ENCODE results near the gene PRSS48. TPM values are rescaled to one million over a fixed set of nuclear protein-coding genes. Genes with fewer than 3 reads are reported as not detected.

PRSS48 gene
- total and polyA plus RNA-seq, 2 of the 4 experiments (the other 2 are of a cell fraction): not detected

DNA sequence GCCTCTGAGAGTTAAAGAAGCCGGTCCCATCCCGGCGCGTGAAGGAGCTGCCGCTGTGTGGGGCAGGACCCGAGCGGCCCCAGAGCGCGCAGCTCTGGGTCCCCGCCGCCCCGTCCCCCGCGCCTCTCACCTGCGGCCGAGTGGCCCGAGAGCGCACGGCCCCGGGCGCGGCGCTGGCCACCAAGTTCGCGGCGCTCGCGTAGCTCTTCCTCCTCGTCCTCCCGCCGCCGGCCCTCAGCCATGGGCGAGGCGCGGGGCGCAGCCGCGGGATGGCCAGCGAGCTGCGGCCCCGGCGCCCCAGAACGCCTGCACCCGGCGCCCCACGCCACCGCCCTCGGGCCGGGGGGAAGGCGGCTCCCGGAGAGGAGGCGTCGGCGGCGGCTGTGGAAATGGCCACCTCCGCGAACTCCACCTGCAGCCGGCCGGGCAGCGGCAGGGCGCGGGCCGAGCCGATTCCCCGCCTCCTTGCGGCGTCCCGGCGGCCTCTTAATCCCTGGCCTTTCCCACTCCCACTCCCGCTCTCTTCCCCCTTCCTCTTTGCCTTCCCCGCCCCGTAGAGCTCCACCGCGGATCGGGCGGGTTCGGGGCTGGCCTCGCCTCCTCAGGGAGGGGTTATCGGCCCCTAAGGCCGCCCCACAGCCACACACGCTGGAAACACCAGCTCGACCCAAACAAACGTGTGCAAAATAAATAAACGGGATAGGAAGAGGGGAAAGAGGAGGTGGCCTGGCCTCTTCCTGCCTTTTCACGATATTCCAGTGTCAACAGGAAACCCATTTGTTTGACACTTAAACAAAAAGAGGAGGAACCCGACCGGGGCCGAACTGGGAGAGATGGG lies 48.4 kb downstream of the PRSS48 start, which contains the start of gene SH3D19:
TSS of gene SH3D19 (minus strand) at position 495 of the 838 bp plus-strand sequence. CDS start at position 242, 253 bp downstream.
- no peak within 1 kb of the TSS for H3K56ac ChIP-seq (ENCODE audit: extremely low read depth, insufficient read depth, low read length)
- POLR2A ChIA-PET (ENCODE audit: unreplicated experiment): no interaction called here
- no peak within 1 kb of the TSS for H4K91ac ChIP-seq (ENCODE audit: insufficient read depth, low read depth, low read length)
- H4K20me1 ChIP-seq (ENCODE audit: insufficient read depth, low read length): no peaks in the 10 kb centered on the region
- H2BK15ac ChIP-seq (ENCODE audit: low read depth, low read length): 0 out of 3 replicates have a peak within 1 kb of the TSS, but pooled peaks have one; percentile 2
- H3K4me2 ChIP-seq (ENCODE audit: low read depth, low read length): peak within 1 kb of the TSS; percentile 82
- H2AK5ac ChIP-seq (ENCODE audit: low read depth, low read length): no peak within 1 kb of the TSS; the same call in 1 of the 2 replicates
- H3K9ac ChIP-seq (ENCODE audit: low read depth, low read length): peak within 1 kb of the TSS; percentile 42
- CTCF ChIA-PET: no interaction called here
- peak within 1 kb of the TSS; percentile 53 for H3K4me3 ChIP-seq (ENCODE audit: insufficient read depth, low read depth, low read length)
- H3K79me1 ChIP-seq (ENCODE audit: low read depth in 1 of 2, low read length in 2 of 2): 0 out of 4 replicates have a peak, but pooled peaks cover 0 to 3% of the 10 kb centered on the region in 2 experiments
- no peak within 1 kb of the TSS for H2BK120ac ChIP-seq (ENCODE audit: low read depth, low read length)
- no peaks in the 10 kb centered on the region for H3K36me3 ChIP-seq (ENCODE audit: control insufficient read depth, insufficient read depth, low read length)
- in situ Hi-C loops (cut with MboI; ENCODE audit: low sequenced_read_pairs) (no loop called here), dilution Hi-C loops (cut with HindIII; ENCODE audit: low sequenced_read_pairs, unreplicated experiment) (no loop called here), intact Hi-C loops (cut with micrococcal nuclease) (loop anchor here (10.0 kb wide), 1 partner anchor 151 kb away; no protein-coding TSS in a partner anchor)
- no TSS peak for BruUV-seq (replicated peaks)
- ATAC-seq (ENCODE audit: low read depth) (peak; percentile 91), DNase-seq (peak; percentile 19)
- no peak within 1 kb of the TSS; the same call in 1 of the 2 replicates for H4K5ac ChIP-seq (ENCODE audit: low read depth, low read length)
- H3K9me1 ChIP-seq (ENCODE audit: insufficient read depth, low read length): no peaks in the 10 kb centered on the region
- no peaks in the 10 kb centered on the region for H3K4me1 ChIP-seq (ENCODE audit: control insufficient read depth, insufficient read depth, low read length)
- H3K9me3 ChIP-seq (ENCODE audit: control insufficient read depth, insufficient read depth, low read length): no peaks in the 10 kb centered on the region
- H3K27ac ChIP-seq (ENCODE audit: insufficient read depth, low read length): no peak within 1 kb of the TSS
- H3K14ac ChIP-seq (replicated peaks; ENCODE audit: low read depth, low read length): peak within 1 kb of the TSS; percentile 52
- H2AFZ ChIP-seq (replicated peaks; ENCODE audit: low read length, poor library complexity): peak within 1 kb of the TSS; percentile 81
- peak within 1 kb of the TSS; percentile 48; the same call in 1 of the 2 replicates for H3K23ac ChIP-seq (ENCODE audit: low read depth, low read length)
- H3K18ac ChIP-seq (ENCODE audit: low read depth, low read length): no peak within 1 kb of the TSS
- WGBS, 2 experiments (ENCODE audit: extremely low coverage in 2 of 2, insufficient read length in 1 of 2): 0% methylated on average over 13 of the region's 88 CpGs; no CpG with 5 or more reads in 1 of the 2 experiments
- H2BK5ac ChIP-seq (ENCODE audit: low read depth, low read length, poor library complexity, severe bottlenecking): no peak within 1 kb of the TSS
- H3K4ac ChIP-seq (ENCODE audit: low read depth, low read length): peak within 1 kb of the TSS; percentile 19; the same call in 1 of the 2 replicates
- H3K27me3 ChIP-seq (ENCODE audit: control insufficient read depth, insufficient read depth, low read length): no peaks in the 10 kb centered on the region; the same call in 1 of the 2 replicates
- H4K8ac ChIP-seq (ENCODE audit: low read depth in 2 of 2, low read length in 2 of 2): peak within 1 kb of the TSS in 1 of 2 experiments; percentile 32; a peak in 1 of 4 replicates
- no peak within 1 kb of the TSS for H2AK9ac ChIP-seq (replicated peaks; ENCODE audit: low read depth, low read length, poor library complexity)
- H2BK20ac ChIP-seq (ENCODE audit: low read depth, low read length): no peak within 1 kb of the TSS
- TF ChIP-seq BHLHE40 (IDR thresholded peaks at IDR 0.05; ENCODE audit: low read depth, low read length): no peak
- TF ChIP-seq POLR2A (IDR thresholded peaks at IDR 0.05; ENCODE audit: low read depth, low read length): no peak
- TF ChIP-seq FOS (IDR thresholded peaks at IDR 0.05; ENCODE audit: low read depth, low read length): no peak
- TF ChIP-seq, protein P1, sequence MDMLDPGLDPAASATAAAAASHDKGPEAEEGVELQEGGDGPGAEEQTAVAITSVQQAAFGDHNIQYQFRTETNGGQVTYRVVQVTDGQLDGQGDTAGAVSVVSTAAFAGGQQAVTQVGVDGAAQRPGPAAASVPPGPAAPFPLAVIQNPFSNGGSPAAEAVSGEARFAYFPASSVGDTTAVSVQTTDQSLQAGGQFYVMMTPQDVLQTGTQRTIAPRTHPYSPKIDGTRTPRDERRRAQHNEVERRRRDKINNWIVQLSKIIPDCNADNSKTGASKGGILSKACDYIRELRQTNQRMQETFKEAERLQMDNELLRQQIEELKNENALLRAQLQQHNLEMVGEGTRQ (IDR thresholded peaks at IDR 0.05; ENCODE audit: low read depth, low read length): no peak
- no peak for TF ChIP-seq MXI1 (IDR thresholded peaks at IDR 0.05; ENCODE audit: borderline replicate concordance, low read depth, low read length)
- no peak for TF ChIP-seq SMC3 (IDR thresholded peaks at IDR 0.05; ENCODE audit: low read depth, low read length)
- no peak for TF ChIP-seq MAFK (IDR thresholded peaks at IDR 0.05; ENCODE audit: low read depth, low read length)
- no peak for TF ChIP-seq NFE2L2 (IDR thresholded peaks at IDR 0.05; ENCODE audit: low read depth, low read length)
- no peak for TF ChIP-seq RAD21 (IDR thresholded peaks at IDR 0.05; ENCODE audit: low read length)
- TF ChIP-seq RFX5 (IDR thresholded peaks at IDR 0.05; ENCODE audit: low read depth, low read length): no peak
- no peak for TF ChIP-seq RCOR1 (IDR thresholded peaks at IDR 0.05; ENCODE audit: insufficient replicate concordance, low read length)
- no peak for TF ChIP-seq MAZ (IDR thresholded peaks at IDR 0.05; ENCODE audit: borderline replicate concordance, low read depth, low read length)
- TF ChIP-seq CHD1 (IDR thresholded peaks at IDR 0.05; ENCODE audit: low read depth, low read length): no peak
- TF ChIP-seq, protein P2, sequence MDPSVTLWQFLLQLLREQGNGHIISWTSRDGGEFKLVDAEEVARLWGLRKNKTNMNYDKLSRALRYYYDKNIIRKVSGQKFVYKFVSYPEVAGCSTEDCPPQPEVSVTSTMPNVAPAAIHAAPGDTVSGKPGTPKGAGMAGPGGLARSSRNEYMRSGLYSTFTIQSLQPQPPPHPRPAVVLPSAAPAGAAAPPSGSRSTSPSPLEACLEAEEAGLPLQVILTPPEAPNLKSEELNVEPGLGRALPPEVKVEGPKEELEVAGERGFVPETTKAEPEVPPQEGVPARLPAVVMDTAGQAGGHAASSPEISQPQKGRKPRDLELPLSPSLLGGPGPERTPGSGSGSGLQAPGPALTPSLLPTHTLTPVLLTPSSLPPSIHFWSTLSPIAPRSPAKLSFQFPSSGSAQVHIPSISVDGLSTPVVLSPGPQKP (IDR thresholded peaks at IDR 0.05; ENCODE audit: borderline replicate concordance, low read depth, low read length): no peak

All from IMR-90 (cell line).